A549 (cell line): ENCODE data around the gene TFPI2. TPM values are rescaled to one million over a fixed set of nuclear protein-coding genes. Genes with fewer than 3 reads are reported as not detected.

Source experiments
- BHLHE40 ChIP-seq: IDR thresholded peaks from 2 replicates; pipeline ENCODE4 v1.6.1; 2012; ENCODE audit warnings: low read depth, low read length, inconsistent platforms
- CBX2 ChIP-seq: fragments of 200-600 bp; sonication (generic); IDR thresholded peaks from 2 replicates; pipeline ENCODE4 v1.6.1; 2016; ENCODE audit warnings: low read depth, mild to moderate bottlenecking, borderline replicate concordance
- CHD2 ChIP-seq: fragments of 150-350 bp; IDR thresholded peaks from 2 replicates; pipeline ENCODE4 v1.6.1; 2014; ENCODE audit warnings: low read length; ENCODE audit not compliant: partially characterized antibody
- CTCF ChIP-seq: fragments of >200 bp; sonication (Bioruptor Twin); formaldehyde crosslinking; IDR thresholded peaks from 3 replicates; pipeline ENCODE4 v1.5.1; 2016
- EHF ChIP-seq: fragments of 250-450 bp; sonication (Bioruptor Pico); IDR thresholded peaks from 2 replicates; pipeline ENCODE4 v1.5.0; 2020; ENCODE audit warnings: mild to moderate bottlenecking
- EHMT2 ChIP-seq: fragments of 200-600 bp; sonication (generic); IDR thresholded peaks from 2 replicates; pipeline ENCODE4 v1.6.1; 2016; ENCODE audit warnings: antibody characterized with exemption, low read depth, mild to moderate bottlenecking, moderate library complexity
- ESRRA ChIP-seq: fragments of 150-350 bp; IDR thresholded peaks from 2 replicates; pipeline ENCODE4 v1.6.1; 2014; ENCODE audit warnings: mild to moderate bottlenecking, low read length, borderline replicate concordance
- GATA3 ChIP-seq: IDR thresholded peaks from 2 replicates; pipeline ENCODE4 v1.6.1; 2012; ENCODE audit warnings: borderline replicate concordance
- HDAC2 ChIP-seq: fragments of 200-600 bp; sonication (generic); IDR thresholded peaks from 2 replicates; pipeline ENCODE4 v1.6.1; 2016
- HEYL ChIP-seq: fragments of 250-450 bp; sonication (Bioruptor Pico); IDR thresholded peaks from 2 replicates; pipeline ENCODE4 v1.8.0; 2021; ENCODE audit warnings: mild to moderate bottlenecking, moderate library complexity
- HMGXB4 ChIP-seq: fragments of 250-450 bp; sonication (Bioruptor Pico); IDR thresholded peaks from 2 replicates; pipeline ENCODE4 v1.5.0; 2021; ENCODE audit warnings: mild to moderate bottlenecking, moderate library complexity, borderline replicate concordance
- JUN ChIP-seq, 2 experiments: fragments of >200 bp; sonication (Bioruptor Twin); formaldehyde crosslinking; IDR thresholded peaks; 2 replicates in 1 of 2; 3 replicates in 1 of 2; pipeline ENCODE4 v1.6.1; 2016 to 2017
- JUNB ChIP-seq: fragments of >200 bp; sonication (Bioruptor Twin); formaldehyde crosslinking; IDR thresholded peaks from 2 replicates; pipeline ENCODE4 v1.6.1; 2016
- KDM5A ChIP-seq: fragments of 200-600 bp; sonication (generic); IDR thresholded peaks from 2 replicates; pipeline ENCODE4 v1.6.1; 2016; ENCODE audit warnings: antibody characterized with exemption, mild to moderate bottlenecking
- MAZ ChIP-seq: fragments of 150-350 bp; IDR thresholded peaks from 2 replicates; pipeline ENCODE4 v1.6.1; 2014; ENCODE audit warnings: antibody characterized with exemption, low read depth, low read length, borderline replicate concordance
- MYC ChIP-seq: IDR thresholded peaks from 2 replicates; pipeline ENCODE4 v1.6.1; 2012; ENCODE audit warnings: mild to moderate bottlenecking, inconsistent platforms, low read length, improper control_type of control experiment, borderline replicate concordance
- NR3C1 ChIP-seq: fragments of >200 bp; sonication (Bioruptor Twin); formaldehyde crosslinking; IDR thresholded peaks from 3 replicates; pipeline ENCODE4 v1.6.1; 2017
- PBX3 ChIP-seq: IDR thresholded peaks from 2 replicates; pipeline ENCODE4 v1.6.1; 2012
- POLR2A ChIP-seq: IDR thresholded peaks from 2 replicates; pipeline ENCODE4 v1.6.1; 2012; ENCODE audit warnings: mild to moderate bottlenecking, low read length
- POLR2AphosphoS2 ChIP-seq: conservative IDR thresholded peaks from 2 replicates; pipeline ENCODE4 v1.6.1; 2012; ENCODE audit warnings: low read length, improper control_type of control experiment, inconsistent platforms
- RAD21 ChIP-seq, 2 experiments: fragments of >200 bp in 1 of 2; sonication (Bioruptor Twin) in 1 of 2; formaldehyde crosslinking in 1 of 2; IDR thresholded peaks in 1 of 2; conservative IDR thresholded peaks in 1 of 2; 2 replicates in 1 of 2; 3 replicates in 1 of 2; pipeline ENCODE4 v1.6.1; 2012 to 2018; ENCODE audit warnings: inconsistent platforms in 1 of 2
- RARB ChIP-seq: fragments of 250-450 bp; sonication (Bioruptor Pico); IDR thresholded peaks from 2 replicates; pipeline ENCODE4 v1.8.0; 2021; ENCODE audit warnings: mild to moderate bottlenecking, moderate library complexity
- RCOR1 ChIP-seq: fragments of 150-350 bp; IDR thresholded peaks from 2 replicates; pipeline ENCODE4 v1.6.1; 2014; ENCODE audit warnings: antibody characterized with exemption, low read length, low read depth
- SREBF2 ChIP-seq: fragments of 450-650 bp; IDR thresholded peaks from 2 replicates; pipeline ENCODE4 v1.6.1; 2014; ENCODE audit warnings: mild to moderate bottlenecking, moderate library complexity
- TP53 ChIP-seq: fragments of 250-450 bp; sonication (Bioruptor Pico); IDR thresholded peaks from 2 replicates; pipeline ENCODE4 v1.5.0; 2021; ENCODE audit warnings: mild to moderate bottlenecking, moderate library complexity
- ZC3H11A ChIP-seq: fragments of 450-650 bp; IDR thresholded peaks from 2 replicates; pipeline ENCODE4 v1.6.1; 2014; ENCODE audit warnings: antibody characterized with exemption, mild to moderate bottlenecking
- ZFP36 ChIP-seq: fragments of 450-650 bp; IDR thresholded peaks from 2 replicates; pipeline ENCODE4 v1.6.1; 2014; ENCODE audit warnings: borderline replicate concordance; ENCODE audit not compliant: partially characterized antibody
- ZSCAN20 ChIP-seq: fragments of 250-450 bp; sonication (Bioruptor Pico); IDR thresholded peaks from 2 replicates; pipeline ENCODE4 v1.8.0; 2022; ENCODE audit warnings: mild to moderate bottlenecking, moderate library complexity
- polyA plus RNA-seq, 4 experiments: library from polyadenylated mRNA; depleted of rRNA in 3 of 4; stranded (reverse); fragments of >200 nt; fragmentation: RNase III in 1 of 4; extraction: RNeasy Plus Mini Kit Qiagen cat#74134 plus additional on column Dnase treatment in 1 of 4; gene quantifications; 2 replicates in 3 of 4; 3 replicates in 1 of 4; pipeline ENCODE4 v1.2.3, GENCODE V29; 2011 to 2017
- TF ChIP-seq, protein P1 (sequence below): fragments of 450-650 bp; IDR thresholded peaks from 2 replicates; pipeline ENCODE4 v1.6.1; 2014; ENCODE audit warnings: antibody characterized with exemption
- TF ChIP-seq, protein P2 (sequence below): fragments of 200-600 bp; sonication (generic); IDR thresholded peaks from 2 replicates; pipeline ENCODE4 v1.6.1; 2016; ENCODE audit warnings: antibody characterized with exemption, mild to moderate bottlenecking, moderate library complexity

TFPI2 gene
- polyA plus RNA-seq, 2 of the 4 experiments (the other 2 are of a cell fraction) = 156 to 172 TPM

GRCh38 chr7:93910076-93910994 is 19.8 kb upstream of the TFPI2 start (continued):
- TF ChIP-seq PBX3 = no peak
- TF ChIP-seq CBX2 = no peak
- no peak for TF ChIP-seq EHF
- no peak for TF ChIP-seq ZSCAN20 (CRISPR knock-in tag)
- TF ChIP-seq EHMT2 = no peak
- TF ChIP-seq, protein P1, sequence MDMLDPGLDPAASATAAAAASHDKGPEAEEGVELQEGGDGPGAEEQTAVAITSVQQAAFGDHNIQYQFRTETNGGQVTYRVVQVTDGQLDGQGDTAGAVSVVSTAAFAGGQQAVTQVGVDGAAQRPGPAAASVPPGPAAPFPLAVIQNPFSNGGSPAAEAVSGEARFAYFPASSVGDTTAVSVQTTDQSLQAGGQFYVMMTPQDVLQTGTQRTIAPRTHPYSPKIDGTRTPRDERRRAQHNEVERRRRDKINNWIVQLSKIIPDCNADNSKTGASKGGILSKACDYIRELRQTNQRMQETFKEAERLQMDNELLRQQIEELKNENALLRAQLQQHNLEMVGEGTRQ = no peak
- no peak for TF ChIP-seq MYC
- TF ChIP-seq ZFP36 = no peak
- no peak for TF ChIP-seq ZC3H11A
- no peak for TF ChIP-seq CHD2
- no peak for TF ChIP-seq POLR2AphosphoS2
- TF ChIP-seq MAZ = no peak
- peak; percentile 87 to 92; a peak in 4 of 5 replicates for TF ChIP-seq JUN (IDR thresholded peaks at IDR 0.05)
- no peak for TF ChIP-seq HMGXB4 (CRISPR knock-in tag)
- no peak for TF ChIP-seq BHLHE40
- TF ChIP-seq RCOR1 = no peak
- peak; percentile 97 for TF ChIP-seq JUNB
- TF ChIP-seq TP53 (CRISPR knock-in tag) = no peak
- peak; percentile 78 for TF ChIP-seq GATA3
- no peak for TF ChIP-seq SREBF2
- no peak for TF ChIP-seq CTCF
- no peak for TF ChIP-seq POLR2A
- TF ChIP-seq HEYL (CRISPR knock-in tag) = no peak
- TF ChIP-seq, protein P2, sequence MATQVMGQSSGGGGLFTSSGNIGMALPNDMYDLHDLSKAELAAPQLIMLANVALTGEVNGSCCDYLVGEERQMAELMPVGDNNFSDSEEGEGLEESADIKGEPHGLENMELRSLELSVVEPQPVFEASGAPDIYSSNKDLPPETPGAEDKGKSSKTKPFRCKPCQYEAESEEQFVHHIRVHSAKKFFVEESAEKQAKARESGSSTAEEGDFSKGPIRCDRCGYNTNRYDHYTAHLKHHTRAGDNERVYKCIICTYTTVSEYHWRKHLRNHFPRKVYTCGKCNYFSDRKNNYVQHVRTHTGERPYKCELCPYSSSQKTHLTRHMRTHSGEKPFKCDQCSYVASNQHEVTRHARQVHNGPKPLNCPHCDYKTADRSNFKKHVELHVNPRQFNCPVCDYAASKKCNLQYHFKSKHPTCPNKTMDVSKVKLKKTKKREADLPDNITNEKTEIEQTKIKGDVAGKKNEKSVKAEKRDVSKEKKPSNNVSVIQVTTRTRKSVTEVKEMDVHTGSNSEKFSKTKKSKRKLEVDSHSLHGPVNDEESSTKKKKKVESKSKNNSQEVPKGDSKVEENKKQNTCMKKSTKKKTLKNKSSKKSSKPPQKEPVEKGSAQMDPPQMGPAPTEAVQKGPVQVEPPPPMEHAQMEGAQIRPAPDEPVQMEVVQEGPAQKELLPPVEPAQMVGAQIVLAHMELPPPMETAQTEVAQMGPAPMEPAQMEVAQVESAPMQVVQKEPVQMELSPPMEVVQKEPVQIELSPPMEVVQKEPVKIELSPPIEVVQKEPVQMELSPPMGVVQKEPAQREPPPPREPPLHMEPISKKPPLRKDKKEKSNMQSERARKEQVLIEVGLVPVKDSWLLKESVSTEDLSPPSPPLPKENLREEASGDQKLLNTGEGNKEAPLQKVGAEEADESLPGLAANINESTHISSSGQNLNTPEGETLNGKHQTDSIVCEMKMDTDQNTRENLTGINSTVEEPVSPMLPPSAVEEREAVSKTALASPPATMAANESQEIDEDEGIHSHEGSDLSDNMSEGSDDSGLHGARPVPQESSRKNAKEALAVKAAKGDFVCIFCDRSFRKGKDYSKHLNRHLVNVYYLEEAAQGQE = no peak
- no peak for TF ChIP-seq KDM5A
- no peak for TF ChIP-seq ESRRA
- TF ChIP-seq NR3C1 = no peak
- TF ChIP-seq RAD21 (conservative IDR thresholded peaks at IDR 0.05 in 1 of 2, IDR thresholded peaks at IDR 0.05 in 1 of 2) = peak in 1 of 2 experiments; percentile 36; a peak in 1 of 5 replicates
- no peak for TF ChIP-seq RARB
- no peak for TF ChIP-seq HDAC2
